Breast epithelium (tissue), 4 donors: ENCODE data around the gene SULT2B1. TPM values are rescaled to one million over a fixed set of nuclear protein-coding genes. Genes with fewer than 3 reads are reported as not detected.

ENCODE experiments used
- DNase-seq, 2 donors: peaks; one replicate each; pipeline ENCODE4 v3.0.0-alpha.2; 2019; ENCODE audit warnings: low spot score in 2 of 2
- H3K27ac ChIP-seq, 2 donors: fragments of 200-600 bp; sonication (generic) in 1 of 2; one replicate each; pipeline ENCODE4 v1.5.1; 2016 to 2019; ENCODE audit warnings: mild to moderate bottlenecking in 1 of 2
- H3K27me3 ChIP-seq, 2 donors: fragments of 200-600 bp; sonication (generic) in 1 of 2; one replicate each; pipeline versions ENCODE4 v1.5.1 to v1.6.0; 2017 to 2019; ENCODE audit warnings: control low read depth in 1 of 2, mild to moderate bottlenecking in 1 of 2
- H3K36me3 ChIP-seq: fragments of 200-600 bp; one replicate; pipeline ENCODE4 v1.5.1; 2019
- H3K4me1 ChIP-seq, 2 donors: fragments of 200-600 bp; sonication (generic); one replicate each; pipeline ENCODE4 v1.5.1; 2016 to 2019; ENCODE audit warnings: control low read depth in 1 of 2
- H3K4me3 ChIP-seq, 3 donors: fragments of 200-600 bp; sonication (generic); 1 replicate in 2 of 3; 2 replicates in 1 of 3; pipeline ENCODE4 v1.5.1; 2016 to 2019; ENCODE audit warnings: mild to moderate bottlenecking in 3 of 3, moderate library complexity in 2 of 3
- H3K9me3 ChIP-seq, 2 donors: fragments of 200-600 bp; sonication (generic) in 1 of 2; one replicate each; pipeline ENCODE4 v1.5.1; 2016 to 2019; ENCODE audit warnings: control low read depth in 1 of 2
- CTCF ChIP-seq, 3 donors: fragments of 450-650 bp; IDR thresholded peaks; one replicate each; pipeline ENCODE4 v1.5.1; 2016 to 2017; ENCODE audit warnings: antibody characterized with exemption in 3 of 3, mild to moderate bottlenecking in 3 of 3, moderate library complexity in 3 of 3
- POLR2A ChIP-seq: fragments of 450-650 bp; IDR thresholded peaks from one replicate; pipeline ENCODE4 v1.6.1; 2016; ENCODE audit warnings: antibody characterized with exemption, mild to moderate bottlenecking, moderate library complexity
- POLR2AphosphoS5 ChIP-seq, 3 donors: sonication (generic); formaldehyde crosslinking; IDR thresholded peaks; one replicate each; pipeline ENCODE4 v1.6.1; 2017; ENCODE audit warnings: antibody characterized with exemption in 3 of 3
- intact Hi-C: fragments of 100-400 bp; cut with DNase I; formaldehyde crosslinking; loops from one replicate; pipeline ENCODE4 v1.15.1; 2023; ENCODE audit warnings: low total_unique reads
- total RNA-seq, 3 donors: library from RNA; depleted of rRNA; stranded (reverse); fragments of >200 nt; gene quantifications; one replicate each; pipeline ENCODE4 v1.1.0, GENCODE V29; 2016

Gene SULT2B1
- total RNA-seq, 3 donors from 2014 or later = 5.6 to 7.5 TPM; not detected in 1

GRCh38 chr19:48560095-48560530, 8.1 kb downstream of the SULT2B1 start:
- H3K27me3 ChIP-seq = no peaks in the 10 kb centered on the region
- H3K4me1 ChIP-seq = no peaks in the 10 kb centered on the region
- intact Hi-C loops = no loop called here
- H3K36me3 ChIP-seq = no peaks in the 10 kb centered on the region
- no peak for TF ChIP-seq CTCF (IDR thresholded peaks at IDR 0.05)
- no peak for TF ChIP-seq POLR2A
- TF ChIP-seq POLR2AphosphoS5 (IDR thresholded peaks at IDR 0.05) = no peak
- H3K4me3 ChIP-seq = no peak overlapping the region
- no peaks in the 10 kb centered on the region for H3K9me3 ChIP-seq
- DNase-seq = no peak
- H3K27ac ChIP-seq = no peak overlapping the region

GRCh38 chr19:48561412-48561811, 9.4 kb downstream of the SULT2B1 start:
- no peaks in the 10 kb centered on the region for H3K9me3 ChIP-seq
- no peak overlapping the region for H3K27ac ChIP-seq
- TF ChIP-seq POLR2A = no peak
- TF ChIP-seq CTCF (IDR thresholded peaks at IDR 0.05) = no peak
- no peak for TF ChIP-seq POLR2AphosphoS5 (IDR thresholded peaks at IDR 0.05)
- H3K36me3 ChIP-seq = no peaks in the 10 kb centered on the region
- no peak for DNase-seq
- H3K4me1 ChIP-seq = no peaks in the 10 kb centered on the region
- no peaks in the 10 kb centered on the region for H3K27me3 ChIP-seq
- intact Hi-C loops = no loop called here
- H3K4me3 ChIP-seq = no peak overlapping the region

- no peak overlapping the region for H3K27ac ChIP-seq
- H3K27me3 ChIP-seq = no peaks in the 10 kb centered on the region
- no peak for DNase-seq
- intact Hi-C loops = no loop called here
- H3K9me3 ChIP-seq = no peaks in the 10 kb centered on the region
- peaks cover 0 to 6% of the 10 kb centered on the region in 2 donors for H3K4me1 ChIP-seq
- TF ChIP-seq POLR2AphosphoS5 (IDR thresholded peaks at IDR 0.05) (no peak), CTCF (IDR thresholded peaks at IDR 0.05) (no peak)
- H3K4me3 ChIP-seq = no peak overlapping the region
- no peaks in the 10 kb centered on the region for H3K36me3 ChIP-seq
Observed at GRCh38 chr19:48565090-48565489, 13.1 kb downstream of the SULT2B1 start.

GRCh38 chr19:48568345-48568886, 16.4 kb downstream of the SULT2B1 start:
- Histone ChIP-seq H3K4me1 (peaks cover 0 to 6% of the 10 kb centered on the region in 2 donors), H3K27me3 (no peaks in the 10 kb centered on the region), H3K9me3 (no peaks in the 10 kb centered on the region), H3K27ac (peak overlapping the region; percentile 69 to 82), H3K4me3 (peak overlapping the region in 2 of 3 donors; percentile 18 to 20), H3K36me3 (no peaks in the 10 kb centered on the region)
- TF ChIP-seq POLR2AphosphoS5 (IDR thresholded peaks at IDR 0.05) (no peak), POLR2A (no peak), CTCF (IDR thresholded peaks at IDR 0.05) (no peak)
- peak; percentile 85 to 91 for DNase-seq
- intact Hi-C loops = no loop called here

GRCh38 chr19:48569814-48570213, 17.8 kb downstream of the SULT2B1 start:
- H3K27me3 ChIP-seq = no peaks in the 10 kb centered on the region
- TF ChIP-seq POLR2A = no peak
- peak in 1 of 3 donors; percentile 26 for TF ChIP-seq POLR2AphosphoS5 (IDR thresholded peaks at IDR 0.05)
- H3K4me3 ChIP-seq = no peak overlapping the region
- H3K27ac ChIP-seq = peak overlapping the region in 1 of 2 donors; percentile 51
- H3K4me1 ChIP-seq = peaks cover 0 to 6% of the 10 kb centered on the region in 2 donors
- intact Hi-C loops = loop anchor here (10.0 kb wide), 1 partner anchor 65 kb away; no protein-coding TSS in a partner anchor
- DNase-seq = no peak
- no peaks in the 10 kb centered on the region for H3K9me3 ChIP-seq
- no peaks in the 10 kb centered on the region for H3K36me3 ChIP-seq
